Activated CD4-positive, alpha-beta T cell treated with anti-CD3 and anti-CD28 coated beads, Interleukin-2, amount 50 U/mL, for 1 hour (primary cell): ENCODE measurements around the gene KLHL29.

Source experiments
- DNase-seq: peaks from one replicate; pipeline ENCODE4 v3.0.0-alpha.2; 2020

Gene KLHL29

GRCh38 chr2:23583467-23583866 lies 198.5 kb downstream of the KLHL29 start:
- DNase-seq: no peak

- no peak for DNase-seq
Observed at GRCh38 chr2:23584054-23584745, 199.2 kb downstream of the KLHL29 start.

- no peak for DNase-seq
Observed at GRCh38 chr2:23585273-23586170, 200.5 kb downstream of the KLHL29 start.

GRCh38 chr2:23586741-23587306 lies 201.8 kb downstream of the KLHL29 start:
- DNase-seq: no peak

DNA sequence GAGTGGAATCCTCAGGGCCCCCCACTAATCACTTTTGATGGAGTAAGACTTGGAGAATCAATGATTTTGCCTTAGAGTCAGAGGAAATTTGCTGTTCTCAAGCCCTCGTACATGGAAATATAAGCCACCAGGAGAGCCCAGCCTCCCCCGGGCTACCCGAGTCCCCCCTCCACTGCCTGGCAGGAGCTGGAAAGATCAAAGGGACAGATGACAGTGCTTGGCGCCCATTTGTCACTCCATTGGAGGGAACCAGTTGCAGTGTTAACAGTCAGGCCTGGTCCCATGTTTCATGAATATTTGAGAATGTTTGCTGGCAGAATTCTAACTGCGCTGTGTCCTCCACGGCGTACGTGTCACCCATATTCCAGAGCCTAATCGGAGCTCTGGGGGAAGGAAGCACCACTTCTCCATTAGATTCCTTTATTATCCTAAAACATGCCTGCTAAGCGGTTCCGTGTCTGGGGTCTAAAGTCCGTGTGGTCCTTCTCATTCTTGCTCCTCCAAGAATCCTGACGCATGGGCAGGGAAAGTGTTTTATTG lies 202.4 kb downstream of the KLHL29 start:
- DNase-seq: no peak

GRCh38 chr2:23588106-23588505 lies 203.1 kb downstream of the KLHL29 start:
- no peak for DNase-seq

DNA sequence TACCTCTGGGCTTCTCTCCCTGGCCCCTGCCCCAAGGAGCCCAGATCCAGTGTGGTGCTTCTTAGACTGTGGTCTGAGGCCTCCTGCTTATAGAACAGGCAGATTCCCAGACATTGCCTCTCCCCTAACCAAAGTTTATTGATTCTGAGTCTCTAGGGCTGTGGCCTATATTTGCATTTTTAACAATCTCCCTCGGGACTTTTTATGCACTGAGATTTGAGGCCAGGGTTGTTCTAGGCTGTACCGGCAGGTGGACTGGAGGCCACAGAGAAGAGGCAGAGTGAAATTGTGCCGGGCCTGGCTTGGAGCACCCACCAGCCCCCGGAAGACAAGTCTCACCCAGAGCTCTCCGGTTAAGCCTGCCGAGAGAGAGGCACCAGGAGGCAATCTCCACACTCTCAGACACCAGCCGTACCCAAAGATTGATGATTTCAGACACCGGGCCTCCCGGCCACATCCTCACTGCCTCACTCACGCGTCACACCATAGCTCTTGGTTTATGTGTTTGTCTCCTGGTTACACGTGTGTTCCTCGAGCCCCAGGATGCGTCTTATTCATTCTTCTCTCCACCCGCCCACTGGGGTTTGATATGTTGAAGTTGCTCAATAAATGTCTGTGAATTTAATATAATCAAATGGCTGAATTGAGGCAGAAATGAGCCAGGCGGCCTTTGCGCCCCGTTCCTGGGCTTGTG lies 203.7 kb downstream of the KLHL29 start:
- DNase-seq: no peak

GRCh38 chr2:23589220-23589647 lies 204.3 kb downstream of the KLHL29 start:
- DNase-seq: no peak

- no peak for DNase-seq
Observed at GRCh38 chr2:23589739-23590138, 204.8 kb downstream of the KLHL29 start.

GRCh38 chr2:23590241-23590869 lies 205.4 kb downstream of the KLHL29 start:
- DNase-seq: no peak

DNA sequence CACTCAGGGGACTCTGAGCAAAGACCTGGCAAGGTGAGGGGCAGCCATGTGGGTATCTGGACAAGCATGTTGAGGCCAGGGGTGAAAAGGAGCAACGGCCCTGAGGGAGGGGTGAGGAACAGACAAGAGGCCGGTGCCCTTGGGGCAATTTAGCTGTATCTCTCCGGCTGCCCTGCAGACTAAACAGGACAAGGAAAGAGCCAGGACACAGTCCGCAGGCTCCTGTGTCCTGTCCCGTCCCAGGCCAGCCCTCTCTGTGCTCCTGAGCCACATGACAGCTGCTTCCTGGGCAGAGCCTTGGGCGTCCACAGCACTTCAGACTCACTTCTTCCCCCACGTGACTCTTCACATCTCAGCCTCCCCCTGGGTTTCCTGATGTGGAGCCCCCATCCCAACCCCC lies 206.1 kb downstream of the KLHL29 start:
- DNase-seq: no peak

DNA sequence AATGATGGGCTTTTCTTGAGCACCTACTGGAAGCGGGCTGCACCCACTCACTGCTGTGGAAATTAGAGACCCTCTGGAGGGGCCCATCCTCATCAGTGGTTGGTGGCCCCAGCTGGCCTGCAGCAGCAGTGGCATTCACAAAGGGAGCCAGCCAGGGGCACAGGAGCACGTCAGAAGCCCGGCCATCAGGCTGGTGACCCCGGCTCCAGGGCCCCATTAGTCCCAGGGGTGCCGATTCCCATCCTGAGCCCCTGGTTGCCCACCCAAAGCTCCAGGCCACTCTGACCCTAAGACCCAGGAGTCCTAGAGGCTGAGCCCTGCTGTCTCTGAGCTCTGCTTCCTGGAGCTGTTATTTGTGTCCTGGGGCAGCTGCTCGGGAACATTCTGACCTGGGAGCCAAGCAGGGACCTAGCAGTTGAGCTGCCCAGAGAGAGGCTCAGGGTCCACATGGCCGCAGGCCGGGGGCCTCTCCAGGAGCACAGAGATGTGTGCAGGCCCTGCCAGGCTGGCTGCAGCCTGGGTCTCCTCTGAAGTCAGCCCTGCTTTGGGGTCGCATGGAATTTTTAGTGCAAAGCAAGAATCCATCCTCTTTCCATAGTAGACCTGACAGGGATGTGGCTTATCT lies 207.2 kb downstream of the KLHL29 start:
- DNase-seq: no peak

DNA sequence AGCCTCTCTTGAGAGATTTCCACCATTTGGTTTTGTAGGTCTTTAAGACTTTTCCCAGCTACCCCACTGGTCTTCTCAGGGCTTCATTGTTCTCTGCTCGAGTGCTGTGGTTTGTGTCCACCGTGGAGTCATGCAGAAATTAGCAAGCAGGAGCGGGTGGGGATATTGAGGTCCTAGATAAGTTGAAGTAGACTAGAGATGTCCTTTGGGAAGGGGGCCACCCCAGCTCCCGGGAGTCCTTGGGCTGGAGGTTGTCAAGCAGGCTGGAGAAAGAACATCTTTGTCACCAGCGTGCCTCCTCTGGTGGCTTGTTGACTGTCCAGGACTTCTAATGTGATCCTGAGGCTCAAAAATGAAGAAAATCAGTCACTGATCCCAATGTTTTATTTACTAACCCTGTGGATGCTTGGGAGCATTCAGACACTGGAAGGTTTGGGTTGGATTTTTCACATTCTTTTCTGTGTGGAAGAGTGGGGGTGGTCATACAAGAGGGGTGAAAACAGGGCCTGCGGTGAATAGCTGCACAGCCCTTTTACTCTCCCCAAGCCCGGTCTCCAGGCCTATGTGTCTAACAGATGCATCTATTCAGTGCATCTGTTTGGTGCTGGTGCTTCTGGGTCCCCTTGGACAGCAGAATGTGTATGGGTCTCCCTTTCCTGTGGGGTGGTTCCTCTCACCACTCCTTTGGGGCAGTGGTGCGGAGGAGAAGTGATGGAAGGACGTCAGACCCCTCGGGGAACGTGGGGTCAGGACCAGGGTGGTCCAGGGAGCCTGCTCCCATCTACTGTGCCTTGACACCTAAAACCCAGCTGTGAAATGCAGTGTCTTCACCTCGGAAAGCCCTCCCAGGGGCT lies 208.1 kb downstream of the KLHL29 start:
- DNase-seq: no peak

DNA sequence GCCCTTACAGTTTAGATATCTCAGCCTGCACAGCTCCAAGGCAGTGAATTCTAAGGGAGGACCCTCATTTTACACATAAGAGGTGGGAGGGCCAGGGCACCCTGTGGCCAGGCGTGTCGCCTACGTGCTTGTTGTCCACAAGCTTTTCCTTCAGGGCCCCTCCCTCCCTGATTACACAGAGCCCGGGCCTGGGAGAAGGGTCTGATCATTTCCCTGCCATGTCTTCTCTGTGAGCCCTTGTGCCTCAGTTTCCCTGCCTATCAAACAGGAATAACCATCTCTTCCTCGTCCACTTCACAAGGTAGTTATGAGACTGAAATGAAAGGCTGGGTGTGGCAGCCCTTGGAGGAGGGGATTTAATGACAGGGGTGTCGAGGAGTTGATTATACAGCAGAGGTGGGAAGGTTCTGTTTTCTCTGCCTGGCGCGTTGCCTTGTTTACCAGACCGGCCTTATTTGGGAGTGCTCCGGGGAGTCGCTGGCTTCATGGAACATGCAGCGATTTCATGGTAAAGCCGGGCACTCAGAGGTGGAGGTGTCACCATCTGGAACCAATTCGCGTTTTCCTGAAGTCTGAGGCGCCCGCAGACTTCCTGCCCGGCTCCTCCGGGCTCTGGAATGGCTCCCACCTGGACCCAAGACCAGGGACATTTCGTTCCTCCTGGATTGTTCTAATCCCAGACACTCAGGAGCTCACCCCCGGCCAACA lies 208.9 kb downstream of the KLHL29 start:
- no peak for DNase-seq

DNA sequence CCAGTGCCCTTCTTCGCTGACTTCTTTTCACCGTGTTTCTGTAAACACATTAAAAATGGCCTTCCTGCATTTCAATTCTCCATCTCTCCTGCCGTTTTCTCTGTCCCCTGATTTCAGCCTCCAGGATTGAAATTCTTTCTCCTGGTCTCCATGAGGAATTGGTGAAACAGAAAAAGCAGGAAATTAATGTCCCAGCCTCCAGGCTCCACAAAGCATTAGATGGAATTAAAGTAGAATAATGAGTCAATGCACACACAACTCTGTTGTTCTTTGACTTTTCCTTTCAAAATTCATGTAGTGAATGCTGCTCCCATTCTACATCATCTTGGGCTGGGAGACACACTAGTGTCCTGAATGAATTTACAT lies 209.5 kb downstream of the KLHL29 start:
- no peak for DNase-seq

- no peak for DNase-seq
Observed at GRCh38 chr2:23595021-23595420, 210.0 kb downstream of the KLHL29 start.

DNA sequence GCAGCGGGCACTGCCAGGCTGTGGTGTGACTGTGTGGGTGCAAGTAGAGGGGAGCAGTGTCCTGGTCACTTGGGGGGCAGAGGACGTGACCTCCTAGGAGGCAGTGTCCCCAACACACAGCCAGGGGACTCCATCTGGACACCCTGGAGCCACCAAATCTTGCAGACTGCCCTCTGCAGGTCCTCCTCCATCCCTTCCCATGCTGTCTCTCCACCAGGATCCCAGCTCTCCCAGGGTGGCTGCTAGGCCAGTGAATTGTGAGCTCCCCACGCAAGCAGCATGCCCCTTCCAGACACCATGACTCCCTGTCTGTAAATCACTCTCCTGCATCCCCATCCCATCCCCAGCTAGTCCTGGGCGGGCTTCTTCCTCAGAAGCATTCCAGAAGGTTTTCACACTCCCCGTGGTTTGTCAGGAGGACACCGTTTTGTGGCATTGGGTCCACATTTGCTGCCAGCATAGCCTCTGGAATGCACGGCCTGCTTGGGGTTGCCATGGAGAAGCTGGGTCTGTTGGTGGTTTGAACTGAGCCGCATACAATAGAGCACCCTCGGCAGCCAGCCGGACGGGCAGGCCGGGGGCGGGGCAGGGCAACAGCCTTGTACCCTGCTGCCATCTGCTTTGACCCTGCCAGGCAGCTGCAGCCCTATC lies 210.7 kb downstream of the KLHL29 start:
- DNase-seq: no peak

DNA sequence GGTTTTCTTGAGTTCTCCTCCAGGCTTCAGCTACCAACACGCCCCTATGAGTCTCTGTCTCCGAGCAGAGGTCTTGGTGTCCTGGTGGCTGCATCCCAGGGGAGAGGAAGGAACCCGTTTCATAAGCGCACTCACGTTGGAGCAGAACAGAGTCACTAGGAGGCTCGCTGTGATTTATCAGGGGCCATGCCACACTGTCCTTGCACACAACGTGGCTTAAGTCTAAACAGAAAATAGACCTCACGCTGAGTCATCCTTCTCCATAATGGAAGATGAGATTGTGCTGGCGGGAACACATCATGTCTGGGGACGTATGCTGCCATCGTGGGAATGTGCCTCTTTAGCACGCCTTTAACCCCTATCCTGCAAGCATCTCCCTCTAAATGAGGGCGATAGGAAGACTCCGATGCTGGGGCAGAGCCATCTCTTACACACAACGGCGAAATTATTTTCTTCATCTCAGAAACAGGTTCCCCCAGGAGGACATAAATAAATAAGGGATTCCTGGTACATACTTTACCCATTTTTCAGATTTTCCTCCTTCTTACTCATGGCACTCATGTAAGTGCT lies 211.4 kb downstream of the KLHL29 start:
- DNase-seq: no peak

DNA sequence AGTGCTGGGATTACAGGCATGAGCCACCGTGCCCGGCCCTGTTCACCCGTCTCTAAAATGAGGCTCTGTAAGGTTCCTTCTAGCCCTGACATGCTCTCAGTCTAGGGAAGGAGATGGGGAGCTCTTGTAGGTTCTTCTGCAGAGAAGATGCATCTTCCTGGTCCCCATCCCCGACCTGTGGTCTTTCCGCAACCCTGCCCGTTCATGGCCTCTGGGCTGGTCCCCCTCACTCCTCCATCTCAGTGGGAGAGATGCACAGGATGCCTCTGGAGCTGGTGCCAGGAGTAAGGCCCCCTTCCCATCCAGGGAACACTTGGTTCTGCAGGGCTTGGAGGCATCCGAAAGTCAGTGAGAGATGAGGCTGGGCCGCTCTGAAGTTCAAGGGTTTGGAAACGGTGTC lies 212.7 kb downstream of the KLHL29 start:
- no peak for DNase-seq

DNA sequence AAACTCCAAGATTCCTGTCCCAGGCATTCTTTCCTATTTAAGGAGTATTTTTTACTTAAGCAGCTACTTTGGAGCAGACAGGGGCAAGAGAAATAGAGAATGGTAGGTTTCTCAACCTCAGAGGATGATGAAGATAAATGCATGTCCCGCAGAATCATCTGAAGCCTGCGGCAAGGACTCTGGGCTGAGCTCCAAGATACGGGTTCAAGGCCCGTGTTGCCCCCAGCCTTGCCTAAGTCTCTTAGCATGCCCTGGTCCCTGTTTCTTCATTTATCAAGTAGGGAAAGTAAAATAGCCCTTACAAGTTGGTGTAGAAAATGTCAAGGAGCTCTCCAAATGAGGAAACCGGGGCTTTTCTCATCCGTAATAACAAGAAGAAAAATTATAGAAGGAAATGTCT lies 214.0 kb downstream of the KLHL29 start:
- DNase-seq: no peak
